ENCODE measurements around the gene FGF12.

FGF12 gene

GRCh38 chr3:192171213-192171612 lies 556.1 kb downstream of the FGF12 start:
- DNase-seq = no peak

GRCh38 chr3:192170659-192171058 lies 556.7 kb downstream of the FGF12 start:
- DNase-seq = no peak

- no peak for DNase-seq
These were observed 557.3 kb downstream of the FGF12 start for GRCh38 chr3:192170031-192170430.

- no peak for DNase-seq
These were observed 557.9 kb downstream of the FGF12 start for GRCh38 chr3:192169332-192169915.

- no peak for DNase-seq
These were observed 559.1 kb downstream of the FGF12 start for GRCh38 chr3:192168202-192168601.

- DNase-seq = no peak
These were observed 561.8 kb downstream of the FGF12 start for GRCh38 chr3:192165552-192165951.

GRCh38 chr3:192161661-192162060 lies 565.7 kb downstream of the FGF12 start:
- DNase-seq = no peak

- no peak for DNase-seq
These were observed 571.0 kb downstream of the FGF12 start for GRCh38 chr3:192156382-192156781.

GRCh38 chr3:192155194-192155593 lies 572.1 kb downstream of the FGF12 start:
- DNase-seq = no peak

- no peak for DNase-seq
These were observed 594.1 kb downstream of the FGF12 start for GRCh38 chr3:192133271-192133670.

- peak; percentile 29 for DNase-seq
These were observed 596.7 kb downstream of the FGF12 start for GRCh38 chr3:192130534-192131132.

GRCh38 chr3:192129586-192129985 lies 597.8 kb downstream of the FGF12 start:
- no peak for DNase-seq

- DNase-seq = peak; percentile 41
These were observed 598.4 kb downstream of the FGF12 start for GRCh38 chr3:192128922-192129321.

GRCh38 chr3:192128060-192128459 lies 599.3 kb downstream of the FGF12 start:
- DNase-seq = no peak

GRCh38 chr3:192122832-192123594 lies 604.3 kb downstream of the FGF12 start:
- DNase-seq = no peak

GRCh38 chr3:192121923-192122322 lies 605.4 kb downstream of the FGF12 start:
- no peak for DNase-seq

GRCh38 chr3:192108820-192109219 lies 618.5 kb downstream of the FGF12 start:
- DNase-seq = no peak

GRCh38 chr3:192106543-192106942 lies 620.8 kb downstream of the FGF12 start:
- DNase-seq = no peak

- DNase-seq = no peak
These were observed 634.8 kb downstream of the FGF12 start for GRCh38 chr3:192092388-192093005.

GRCh38 chr3:192091831-192092230 lies 635.5 kb downstream of the FGF12 start:
- DNase-seq = no peak

GRCh38 chr3:192090586-192090985 lies 636.8 kb downstream of the FGF12 start:
- DNase-seq = no peak
